WTC11 (cell line): ENCODE results near the gene WWC1. TPM values are rescaled to one million over a fixed set of nuclear protein-coding genes. Genes with fewer than 3 reads are reported as not detected.

Experiments
- ATAC-seq: fragments of 200-7000 bp; cut with Tn5 transposase; 2 replicates; pipeline ENCODE4 v1.10.0; 2021; ENCODE audit warnings: mild to moderate bottlenecking, moderate library complexity
- CTCF ChIA-PET: fragments of 300-600 bp; sonication (Branson Sonifier 250); formaldehyde crosslinking; loops from one replicate; lab custom pipeline; 2021; ENCODE audit warnings: antibody characterized with exemption; lab: Charles Lee
- POLR2A ChIA-PET: fragments of 350-600 bp; sonication (Branson Sonifier 250); formaldehyde crosslinking; loops from one replicate; lab custom pipeline; 2021; ENCODE audit warnings: antibody characterized with exemption; lab: Charles Lee
- DNase-seq: peaks from one replicate; pipeline ENCODE4 v3.0.0; 2021; ENCODE audit warnings: low spot score
- H3K27ac Mint-ChIP-seq: 2 replicates; pipeline ENCODE4 v1.8.0; 2021; ENCODE audit warnings: mixed read lengths
- H3K27me3 Mint-ChIP-seq: 2 replicates; pipeline ENCODE4 v1.8.0; 2021; ENCODE audit warnings: low read depth, mild to moderate bottlenecking, moderate library complexity, mixed read lengths
- H3K36me3 Mint-ChIP-seq: 2 replicates; pipeline ENCODE4 v1.8.0; 2021; ENCODE audit warnings: mixed read lengths
- H3K4me1 Mint-ChIP-seq: 2 replicates; pipeline ENCODE4 v1.8.0; 2022; ENCODE audit warnings: mixed read lengths
- H3K4me3 Mint-ChIP-seq: 2 replicates; pipeline ENCODE4 v1.8.0; 2021; ENCODE audit warnings: mild to moderate bottlenecking, moderate library complexity, mixed read lengths
- H3K9me3 Mint-ChIP-seq: 2 replicates; pipeline ENCODE4 v1.8.0; 2021; ENCODE audit warnings: mixed read lengths
- CTCF ChIP-seq: fragments of 200-600 bp; IDR thresholded peaks from 2 replicates; pipeline ENCODE4 v1.8.0; 2022; ENCODE audit warnings: antibody characterized with exemption
- ETV6 ChIP-seq: sonication (generic); formaldehyde crosslinking; IDR thresholded peaks from 2 replicates; pipeline ENCODE4 v1.8.1; 2022; ENCODE audit warnings: mild to moderate bottlenecking, missing genetic modification reagents
- FOXK1 ChIP-seq: sonication (generic); formaldehyde crosslinking; IDR thresholded peaks from 2 replicates; pipeline ENCODE4 v1.8.0; 2022; ENCODE audit warnings: mild to moderate bottlenecking, moderate library complexity, missing genetic modification reagents
- GRHL2 ChIP-seq: fragments of 250-450 bp; sonication (Bioruptor Pico); IDR thresholded peaks from 2 replicates; pipeline ENCODE4 v1.8.0; 2022; ENCODE audit warnings: mild to moderate bottlenecking, moderate library complexity; ENCODE audit not compliant: insufficient replicate concordance, severe bottlenecking
- HMGA2 ChIP-seq: fragments of 250-450 bp; sonication (Bioruptor Pico); IDR thresholded peaks from 2 replicates; pipeline ENCODE4 v1.4.0; 2021; ENCODE audit warnings: mild to moderate bottlenecking, moderate library complexity
- IRF2 ChIP-seq: sonication (generic); formaldehyde crosslinking; IDR thresholded peaks from 2 replicates; pipeline ENCODE4 v1.8.0; 2022; ENCODE audit warnings: low read depth, missing genetic modification reagents, borderline replicate concordance
- JUN ChIP-seq: sonication (generic); formaldehyde crosslinking; IDR thresholded peaks from 2 replicates; pipeline ENCODE4 v1.8.0; 2023; ENCODE audit warnings: mild to moderate bottlenecking, missing genetic modification reagents
- MXD4 ChIP-seq: fragments of 250-450 bp; sonication (Bioruptor Pico); IDR thresholded peaks from 2 replicates; pipeline ENCODE4 v1.8.0; 2021; ENCODE audit warnings: mild to moderate bottlenecking, moderate library complexity, borderline replicate concordance
- SMAD3 ChIP-seq: sonication (generic); formaldehyde crosslinking; IDR thresholded peaks from 2 replicates; pipeline ENCODE4 v1.8.0; 2022; ENCODE audit warnings: missing genetic modification reagents, mild to moderate bottlenecking, borderline replicate concordance
- ZNF232 ChIP-seq: sonication (generic); formaldehyde crosslinking; IDR thresholded peaks from 2 replicates; pipeline ENCODE4 v1.8.0; 2022; ENCODE audit warnings: mild to moderate bottlenecking, missing genetic modification reagents
- ZNF416 ChIP-seq: fragments of 250-450 bp; sonication (Bioruptor Pico); IDR thresholded peaks from 2 replicates; pipeline ENCODE4 v1.9.0; 2021; ENCODE audit warnings: mild to moderate bottlenecking, inconsistent platforms
- total RNA-seq: library from RNA; stranded (reverse); gene quantifications from 3 replicates; pipeline ENCODE4 v1.2.3, GENCODE V29; 2021
- TF ChIP-seq, protein P1 (sequence below): fragments of 250-450 bp; sonication (Bioruptor Pico); conservative IDR thresholded peaks from 2 replicates; pipeline ENCODE4 v1.9.0; 2021; ENCODE audit warnings: mild to moderate bottlenecking
- TF ChIP-seq, protein P2 (sequence below): sonication (generic); formaldehyde crosslinking; IDR thresholded peaks from 2 replicates; pipeline ENCODE4 v1.8.0; 2022; ENCODE audit warnings: mild to moderate bottlenecking, missing genetic modification reagents
- TF ChIP-seq, protein P3 (sequence below): sonication (generic); formaldehyde crosslinking; IDR thresholded peaks from 2 replicates; pipeline ENCODE4 v1.8.0; 2023; ENCODE audit warnings: missing genetic modification reagents
- TF ChIP-seq, protein P4 (sequence below): sonication (generic); formaldehyde crosslinking; IDR thresholded peaks from 2 replicates; pipeline ENCODE4 v1.8.0; 2022; ENCODE audit warnings: mild to moderate bottlenecking, missing genetic modification reagents

Gene WWC1
- total RNA-seq, 1 experiment from 2014 or later: 48.4 TPM

- Mint-ChIP-seq H3K4me1 (peaks cover 42% of the 10 kb centered on the region), H3K4me3 (no peak overlapping the region), H3K36me3 (no peaks in the 10 kb centered on the region), H3K27ac (no peak overlapping the region), H3K9me3 (no peaks in the 10 kb centered on the region), H3K27me3 (peaks cover 20% of the 10 kb centered on the region)
- DNase-seq: no peak
- TF ChIP-seq ZNF416 (no peak), HMGA2 (CRISPR knock-in tag) (no peak), SMAD3 (no peak), GRHL2 (CRISPR knock-in tag) (no peak), MXD4 (no peak)
- TF ChIP-seq, protein P1, sequence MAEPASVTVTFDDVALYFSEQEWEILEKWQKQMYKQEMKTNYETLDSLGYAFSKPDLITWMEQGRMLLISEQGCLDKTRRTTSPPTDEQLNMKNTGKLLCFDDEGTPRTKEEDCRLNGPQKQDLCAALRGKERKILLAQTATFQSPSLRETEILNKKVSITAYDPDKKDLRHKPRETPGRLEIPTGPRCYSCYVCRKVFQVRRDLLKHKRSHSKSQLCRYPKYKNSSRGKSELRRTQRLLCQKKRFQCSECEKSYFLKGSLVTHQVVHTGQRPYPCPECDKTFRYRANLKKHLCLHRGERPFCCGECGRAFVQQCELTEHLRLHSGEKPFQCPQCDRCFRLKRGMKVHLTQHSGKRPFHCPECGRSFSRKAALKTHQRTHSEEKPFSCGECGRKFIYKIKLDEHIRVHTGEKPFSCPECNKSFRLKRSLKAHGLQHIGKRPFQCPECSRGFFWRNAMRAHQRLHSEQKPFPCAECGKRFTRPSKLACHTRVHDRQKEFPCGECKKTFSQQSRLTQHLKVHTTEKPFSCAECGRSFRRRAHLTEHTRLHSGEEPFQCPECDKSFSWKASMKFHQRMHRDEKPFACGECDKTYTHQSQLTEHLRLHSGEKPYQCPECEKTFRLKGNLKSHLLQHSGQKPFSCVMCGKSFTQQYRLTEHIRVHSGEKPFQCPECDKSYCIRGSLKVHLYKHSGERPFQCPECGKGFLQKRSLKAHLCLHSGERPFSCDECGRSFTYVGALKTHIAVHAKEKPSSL (CRISPR knock-in tag): no peak
- POLR2A ChIA-PET: no interaction called here
- CTCF ChIA-PET: interaction anchor here (1.6 kb wide), 1 partner anchor 18 kb away, joined by 11 read pairs; no protein-coding TSS in a partner anchor
- ATAC-seq: no peak
Measured at GRCh38 chr5:168287362-168287761, 4.1 kb upstream of the WWC1 start.

GRCh38 chr5:168288349-168289245, 2.8 kb upstream of the WWC1 start:
- TF ChIP-seq FOXK1 (CRISPR knock-in tag) (no peak), JUN (CRISPR knock-in tag) (no peak), ETV6 (CRISPR knock-in tag) (no peak), ZNF232 (CRISPR knock-in tag) (no peak)
- TF ChIP-seq, protein P2, sequence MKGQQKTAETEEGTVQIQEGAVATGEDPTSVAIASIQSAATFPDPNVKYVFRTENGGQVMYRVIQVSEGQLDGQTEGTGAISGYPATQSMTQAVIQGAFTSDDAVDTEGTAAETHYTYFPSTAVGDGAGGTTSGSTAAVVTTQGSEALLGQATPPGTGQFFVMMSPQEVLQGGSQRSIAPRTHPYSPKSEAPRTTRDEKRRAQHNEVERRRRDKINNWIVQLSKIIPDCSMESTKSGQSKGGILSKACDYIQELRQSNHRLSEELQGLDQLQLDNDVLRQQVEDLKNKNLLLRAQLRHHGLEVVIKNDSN (CRISPR knock-in tag): no peak
- TF ChIP-seq, protein P3, sequence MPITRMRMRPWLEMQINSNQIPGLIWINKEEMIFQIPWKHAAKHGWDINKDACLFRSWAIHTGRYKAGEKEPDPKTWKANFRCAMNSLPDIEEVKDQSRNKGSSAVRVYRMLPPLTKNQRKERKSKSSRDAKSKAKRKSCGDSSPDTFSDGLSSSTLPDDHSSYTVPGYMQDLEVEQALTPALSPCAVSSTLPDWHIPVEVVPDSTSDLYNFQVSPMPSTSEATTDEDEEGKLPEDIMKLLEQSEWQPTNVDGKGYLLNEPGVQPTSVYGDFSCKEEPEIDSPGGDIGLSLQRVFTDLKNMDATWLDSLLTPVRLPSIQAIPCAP (CRISPR knock-in tag): no peak
- TF ChIP-seq, protein P4, sequence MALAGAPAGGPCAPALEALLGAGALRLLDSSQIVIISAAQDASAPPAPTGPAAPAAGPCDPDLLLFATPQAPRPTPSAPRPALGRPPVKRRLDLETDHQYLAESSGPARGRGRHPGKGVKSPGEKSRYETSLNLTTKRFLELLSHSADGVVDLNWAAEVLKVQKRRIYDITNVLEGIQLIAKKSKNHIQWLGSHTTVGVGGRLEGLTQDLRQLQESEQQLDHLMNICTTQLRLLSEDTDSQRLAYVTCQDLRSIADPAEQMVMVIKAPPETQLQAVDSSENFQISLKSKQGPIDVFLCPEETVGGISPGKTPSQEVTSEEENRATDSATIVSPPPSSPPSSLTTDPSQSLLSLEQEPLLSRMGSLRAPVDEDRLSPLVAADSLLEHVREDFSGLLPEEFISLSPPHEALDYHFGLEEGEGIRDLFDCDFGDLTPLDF (CRISPR knock-in tag): no peak
- Mint-ChIP-seq H3K27me3 (peaks cover 19% of the 10 kb centered on the region), H3K4me3 (peak overlapping the region; percentile 11; the same call in 1 of the 2 replicates), H3K36me3 (no peaks in the 10 kb centered on the region), H3K9me3 (no peaks in the 10 kb centered on the region), H3K4me1 (peaks cover 47% of the 10 kb centered on the region), H3K27ac (no peak overlapping the region)
- POLR2A ChIA-PET: no interaction called here
- ATAC-seq (no peak), DNase-seq (no peak)
- CTCF ChIA-PET: no interaction called here

DNA sequence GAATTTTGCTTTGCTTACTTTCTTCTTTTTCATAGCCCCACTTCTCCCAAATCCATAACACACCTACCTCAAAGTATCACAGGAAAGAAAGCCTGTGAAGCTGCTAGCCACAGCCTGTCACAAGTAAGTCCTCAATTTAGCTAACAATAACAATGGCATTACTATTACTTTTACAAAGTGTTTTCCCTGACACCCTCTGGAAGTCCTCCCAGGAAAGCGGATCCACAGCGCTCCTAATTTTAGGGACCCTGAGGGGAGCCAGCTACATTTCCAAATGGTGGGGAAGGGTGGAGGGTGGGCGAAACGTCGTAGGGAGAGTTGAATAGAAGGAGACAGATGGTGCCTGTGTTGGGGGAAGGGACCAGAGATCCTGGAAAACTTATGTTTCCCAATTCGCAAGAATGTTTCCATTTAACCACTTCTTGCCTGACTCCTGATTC, 523 bp upstream of the WWC1 start:
- TF ChIP-seq IRF2 (CRISPR knock-in tag): no peak
- TF ChIP-seq CTCF: 0 out of 2 replicates have a peak, but pooled peaks have one; percentile 9
- peak overlapping the region; percentile 92 for H3K27ac Mint-ChIP-seq
- H3K36me3 Mint-ChIP-seq: no peaks in the 10 kb centered on the region
- H3K4me1 Mint-ChIP-seq: peaks cover 64% of the 10 kb centered on the region
- DNase-seq: no peak
- ChIA-PET POLR2A (interaction anchor here (0.5 to 1.6 kb wide), 6 partner anchors 10 to 44 kb away, joined by 3 to 8 read pairs (median 4); no protein-coding TSS in a partner anchor), CTCF (interaction anchor here (0.6 to 3.6 kb wide), 11 partner anchors 9 to 74 kb away, joined by 3 to 23 read pairs (median 18); no protein-coding TSS in a partner anchor)
- no peak for ATAC-seq
- H3K4me3 Mint-ChIP-seq: peak overlapping the region; percentile 89
- no peaks in the 10 kb centered on the region for H3K9me3 Mint-ChIP-seq
- peaks cover 19% of the 10 kb centered on the region for H3K27me3 Mint-ChIP-seq
